SK-N-SH (cell line): ENCODE results near the gene NBEAL2. TPM values are rescaled to one million over a fixed set of nuclear protein-coding genes. Genes with fewer than 3 reads are reported as not detected.

Source experiments
- CTCF ChIA-PET: fragments of 300-600, 350-600 bp; formaldehyde crosslinking; extraction: SDS; loops from one replicate; lab custom pipeline; 2021; lab: Yijun Ruan, JAX
- POLR2A ChIA-PET: fragments of 350-600 bp; sonication (Branson Sonifier 250); formaldehyde crosslinking; extraction: SDS; loops from one replicate; lab custom pipeline; 2020; ENCODE audit warnings: antibody characterized with exemption, inconsistent platforms; lab: Yijun Ruan, JAX
- DNase-seq: peaks from one replicate; pipeline ENCODE4 v3.0.0; 2012
- H2AFZ ChIP-seq: fragments of 200-600 bp; sonication (generic); 2 replicates; pipeline ENCODE4 v1.8.1; 2016; ENCODE audit warnings: antibody characterized with exemption, mild to moderate bottlenecking, low read depth
- H3F3A ChIP-seq: fragments of 200-600 bp; sonication (generic); replicated peaks from 2 replicates; pipeline ENCODE3; 2016; ENCODE audit warnings: antibody characterized with exemption, mild to moderate bottlenecking; ENCODE audit not compliant: insufficient read depth
- H3K27ac ChIP-seq, 2 experiments: fragments of 200-500 bp in 1 of 2; fragments of 200-600 bp in 1 of 2; sonication (Bioruptor generic) in 1 of 2; sonication (generic), shearing (Covaris generic) in 1 of 2; 2 replicates each; pipeline versions ENCODE4 v1.5.1 to v1.6.1; 2014 to 2016; ENCODE audit warnings: low read depth in 2 of 2, inconsistent platforms in 1 of 2, low read length in 1 of 2, mild to moderate bottlenecking in 1 of 2, mixed read lengths in 1 of 2
- H3K27me3 ChIP-seq: fragments of 200-600 bp; sonication (generic), shearing (Covaris generic); 2 replicates; pipeline ENCODE4 v1.6.1; 2016; ENCODE audit warnings: mixed run types; ENCODE audit not compliant: insufficient read depth
- H3K36me3 ChIP-seq, 2 experiments: fragments of 200-500 bp in 1 of 2; fragments of 200-600 bp in 1 of 2; sonication (Bioruptor generic) in 1 of 2; sonication (generic) in 1 of 2; replicated peaks in 1 of 2; 2 replicates each; pipeline versions ENCODE3 to v1.5.1; 2014 to 2016; ENCODE audit warnings: low read length in 1 of 2, mild to moderate bottlenecking in 1 of 2; ENCODE audit not compliant: insufficient read depth in 2 of 2, control insufficient read depth in 1 of 2
- H3K4me1 ChIP-seq, 2 experiments: fragments of 200-500 bp in 1 of 2; fragments of 200-600 bp in 1 of 2; sonication (Bioruptor generic) in 1 of 2; sonication (generic), shearing (Covaris generic) in 1 of 2; 2 replicates each; pipeline versions ENCODE4 v1.5.1 to v1.6.1; 2014 to 2016; ENCODE audit warnings: low read depth in 1 of 2, low read length in 1 of 2, mixed run types in 1 of 2; ENCODE audit not compliant: insufficient read depth in 2 of 2, control insufficient read depth in 1 of 2
- H3K4me2 ChIP-seq: fragments of 200-600 bp; sonication (generic), shearing (Covaris generic); 2 replicates; pipeline ENCODE4 v1.6.1; 2017; ENCODE audit warnings: mixed run types
- H3K4me3 ChIP-seq, 2 experiments: fragments of 200-500 bp in 1 of 2; fragments of 200-600 bp in 1 of 2; sonication (Bioruptor generic) in 1 of 2; sonication (generic), shearing (Covaris generic) in 1 of 2; 2 replicates each; pipeline versions ENCODE4 v1.5.1 to v1.8.1; 2014 to 2016; ENCODE audit warnings: low read depth in 2 of 2, inconsistent platforms in 1 of 2, low read length in 1 of 2, mild to moderate bottlenecking in 1 of 2, mixed read lengths in 1 of 2, moderate library complexity in 1 of 2
- H3K79me2 ChIP-seq: fragments of 200-600 bp; sonication (generic); 2 replicates; pipeline ENCODE4 v1.8.1; 2017; ENCODE audit warnings: mild to moderate bottlenecking; ENCODE audit not compliant: insufficient read depth
- H3K9ac ChIP-seq: fragments of 200-600 bp; sonication (generic); 2 replicates; pipeline ENCODE4 v1.6.1; 2017; ENCODE audit warnings: mixed run types
- H3K9me2 ChIP-seq: fragments of 200-600 bp; sonication (generic); 2 replicates; pipeline ENCODE4 v1.6.1; 2017; ENCODE audit warnings: mixed run types
- H3K9me3 ChIP-seq: fragments of 200-600 bp; sonication (generic); 2 replicates; pipeline ENCODE4 v1.6.1; 2017; ENCODE audit warnings: mixed run types, mild to moderate bottlenecking, moderate library complexity
- H4K20me1 ChIP-seq: fragments of 200-600 bp; sonication (generic); 2 replicates; pipeline ENCODE4 v1.6.1; 2017; ENCODE audit warnings: mild to moderate bottlenecking, mixed run types; ENCODE audit not compliant: insufficient read depth
- CHD2 ChIP-seq: fragments of 150-350 bp; IDR thresholded peaks from 2 replicates; pipeline ENCODE4 v1.6.1; 2018; ENCODE audit warnings: low read length; ENCODE audit not compliant: partially characterized antibody
- FOSL2 ChIP-seq: IDR thresholded peaks from 2 replicates; pipeline ENCODE4 v1.4.0; 2012; ENCODE audit warnings: low read depth, mild to moderate bottlenecking, moderate library complexity, borderline replicate concordance
- FOXM1 ChIP-seq: IDR thresholded peaks from 2 replicates; pipeline ENCODE4 v1.4.0; 2012; ENCODE audit warnings: low read depth, mild to moderate bottlenecking
- GABPA ChIP-seq: IDR thresholded peaks from 2 replicates; pipeline ENCODE4 v1.4.0; 2012; ENCODE audit warnings: low read depth, mild to moderate bottlenecking
- JUND ChIP-seq: IDR thresholded peaks from 2 replicates; pipeline ENCODE4 v1.4.0; 2012
- NRF1 ChIP-seq: IDR thresholded peaks from 2 replicates; pipeline ENCODE4 v1.6.1; 2012; ENCODE audit warnings: low read depth, mild to moderate bottlenecking, low read length
- PBX3 ChIP-seq: IDR thresholded peaks from 2 replicates; pipeline ENCODE4; 2012
- POLR2AphosphoS5 ChIP-seq: IDR thresholded peaks from 2 replicates; pipeline ENCODE4 v1.6.1; 2012; ENCODE audit warnings: low read depth, low read length
- RAD21 ChIP-seq: IDR thresholded peaks from 2 replicates; pipeline ENCODE4 v1.6.1; 2012; ENCODE audit warnings: mild to moderate bottlenecking, low read length
- RCOR1 ChIP-seq: fragments of 150-350 bp; IDR thresholded peaks from 2 replicates; pipeline ENCODE4 v1.6.1; 2017; ENCODE audit warnings: antibody characterized with exemption, low read length
- RXRA ChIP-seq: IDR thresholded peaks from 2 replicates; pipeline ENCODE4 v1.4.0; 2012; ENCODE audit warnings: low read depth, mild to moderate bottlenecking, borderline replicate concordance
- SIN3A ChIP-seq: IDR thresholded peaks from 2 replicates; pipeline ENCODE4 v1.6.1; 2012; ENCODE audit warnings: low read depth, mild to moderate bottlenecking, low read length, moderate library complexity, borderline replicate concordance
- SMC3 ChIP-seq: IDR thresholded peaks from 2 replicates; pipeline ENCODE4 v1.6.1; 2012; ENCODE audit warnings: low read depth, low read length, improper control_type of control experiment
- TEAD4 ChIP-seq: IDR thresholded peaks from 2 replicates; pipeline ENCODE4 v1.4.0; 2012; ENCODE audit warnings: mild to moderate bottlenecking, borderline replicate concordance; ENCODE audit not compliant: insufficient read depth
- USF1 ChIP-seq: IDR thresholded peaks from 2 replicates; pipeline ENCODE4 v1.4.0; 2012; ENCODE audit warnings: low read depth, borderline replicate concordance
- USF2 ChIP-seq: fragments of 150-350 bp; IDR thresholded peaks from 2 replicates; pipeline ENCODE4 v1.6.1; 2017; ENCODE audit warnings: antibody characterized with exemption, low read length, low read depth, borderline replicate concordance
- WGBS: methylation state at CpG from one replicate; pipeline ENCODE4 v1.1.6; 2017; ENCODE audit warnings: low lambda C conversion rate; 5-methylcytosine and 5-hydroxymethylcytosine counted together
- polyA plus RNA-seq, 3 experiments: library from polyadenylated mRNA; depleted of rRNA; stranded (reverse); fragments of >200 nt; gene quantifications; 2 replicates each; pipeline ENCODE4 v1.2.3, GENCODE V29; 2012
- TF ChIP-seq, protein P1 (sequence below): fragments of 150-350 bp; IDR thresholded peaks from 2 replicates; pipeline ENCODE4 v1.6.1; 2016; ENCODE audit warnings: mild to moderate bottlenecking, low read depth, low read length
- TF ChIP-seq, protein P2 (sequence below): IDR thresholded peaks from 2 replicates; pipeline ENCODE4 v1.4.0; 2012; ENCODE audit warnings: low read depth

NBEAL2 gene
- polyA plus RNA-seq, 1 of the 3 experiments (the other 2 are of a cell fraction), result 20.3 TPM

DNA sequence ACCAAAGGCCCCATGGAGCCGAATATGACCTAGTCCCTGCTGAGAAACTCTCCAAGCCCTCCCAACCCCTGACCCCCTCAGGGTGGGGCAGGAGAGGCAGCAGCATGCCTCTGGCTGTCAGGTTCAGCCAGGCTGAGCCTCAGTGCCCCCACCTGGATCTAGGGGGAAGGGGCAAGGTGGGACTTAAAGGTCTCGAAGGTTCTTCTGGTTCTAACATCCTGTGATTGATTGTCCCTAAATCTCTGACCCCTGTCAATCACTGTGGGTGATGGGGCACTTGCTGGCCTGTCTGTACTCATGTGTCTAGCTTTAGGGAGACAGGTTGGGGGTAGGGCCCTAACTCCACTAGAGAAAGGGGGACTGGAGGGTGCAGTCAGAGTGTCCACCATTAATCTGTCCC is 13.8 kb downstream of the NBEAL2 start:
- Histone ChIP-seq H3K4me3 (no peak overlapping the region), H3F3A (no peaks in the 10 kb centered on the region), H3K9ac (no peak overlapping the region), H3K4me2 (no peak overlapping the region), H3K4me1 (peaks cover 0 to 2% of the 10 kb centered on the region in 2 experiments; a peak in 1 of 4 replicates), H3K9me3 (no peaks in the 10 kb centered on the region), H3K27ac (no peak overlapping the region), H3K79me2 (no peaks in the 10 kb centered on the region), H4K20me1 (no peaks in the 10 kb centered on the region), H3K9me2 (no peaks in the 10 kb centered on the region), H2AFZ (no peak overlapping the region), H3K36me3 (peaks cover 0 to 4% of the 10 kb centered on the region in 2 experiments), H3K27me3 (no peaks in the 10 kb centered on the region)
- WGBS, result 57% methylated on average over 1 of the region's 2 CpGs
- TF ChIP-seq, protein P1, sequence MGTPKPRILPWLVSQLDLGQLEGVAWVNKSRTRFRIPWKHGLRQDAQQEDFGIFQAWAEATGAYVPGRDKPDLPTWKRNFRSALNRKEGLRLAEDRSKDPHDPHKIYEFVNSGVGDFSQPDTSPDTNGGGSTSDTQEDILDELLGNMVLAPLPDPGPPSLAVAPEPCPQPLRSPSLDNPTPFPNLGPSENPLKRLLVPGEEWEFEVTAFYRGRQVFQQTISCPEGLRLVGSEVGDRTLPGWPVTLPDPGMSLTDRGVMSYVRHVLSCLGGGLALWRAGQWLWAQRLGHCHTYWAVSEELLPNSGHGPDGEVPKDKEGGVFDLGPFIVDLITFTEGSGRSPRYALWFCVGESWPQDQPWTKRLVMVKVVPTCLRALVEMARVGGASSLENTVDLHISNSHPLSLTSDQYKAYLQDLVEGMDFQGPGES, result no peak
- TF ChIP-seq RCOR1 (no peak), GABPA (no peak), USF2 (no peak), RAD21 (no peak), PBX3 (no peak), FOXM1 (no peak), RXRA (no peak), FOSL2 (no peak), SMC3 (no peak), NRF1 (no peak)
- no peak for DNase-seq
- ChIA-PET POLR2A (no interaction called here), CTCF (interaction anchor here (1.1 to 3.4 kb wide), 2 partner anchors 14 to 70 kb away, joined by 3 to 21 read pairs; no protein-coding TSS in a partner anchor)

- ChIA-PET POLR2A (no interaction called here), CTCF (interaction anchor here (1.1 to 3.4 kb wide), 2 partner anchors 13 to 70 kb away, joined by 3 to 21 read pairs; no protein-coding TSS in a partner anchor)
- no peaks in the 10 kb centered on the region for H3F3A ChIP-seq
- H3K27me3 ChIP-seq, result no peaks in the 10 kb centered on the region
- 100% methylated on average over 1 of the region's 7 CpGs for WGBS
- H3K4me2 ChIP-seq, result no peak overlapping the region
- H3K27ac ChIP-seq, result no peak overlapping the region
- no peaks in the 10 kb centered on the region for H3K79me2 ChIP-seq
- H3K36me3 ChIP-seq, result peaks cover 0 to 1% of the 10 kb centered on the region in 2 experiments
- peaks cover 0 to 2% of the 10 kb centered on the region in 2 experiments; a peak in 1 of 4 replicates for H3K4me1 ChIP-seq
- H4K20me1 ChIP-seq, result no peaks in the 10 kb centered on the region
- H3K9me3 ChIP-seq, result no peaks in the 10 kb centered on the region
- no peak overlapping the region for H2AFZ ChIP-seq
- H3K9ac ChIP-seq, result no peak overlapping the region
- no peaks in the 10 kb centered on the region for H3K9me2 ChIP-seq
- no peak for DNase-seq
- H3K4me3 ChIP-seq, result no peak overlapping the region
- TF ChIP-seq, protein P1, result no peak
- TF ChIP-seq GABPA (no peak), JUND (no peak), FOSL2 (no peak), USF2 (no peak), NRF1 (no peak), USF1 (no peak), POLR2AphosphoS5 (no peak), SMC3 (no peak), SIN3A (no peak), TEAD4 (no peak), CHD2 (no peak)
- TF ChIP-seq, protein P2, sequence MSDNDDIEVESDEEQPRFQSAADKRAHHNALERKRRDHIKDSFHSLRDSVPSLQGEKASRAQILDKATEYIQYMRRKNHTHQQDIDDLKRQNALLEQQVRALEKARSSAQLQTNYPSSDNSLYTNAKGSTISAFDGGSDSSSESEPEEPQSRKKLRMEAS, result no peak
Observed at GRCh38 chr3:46993986-46994385, 14.5 kb downstream of the NBEAL2 start.
